ENCODE results near the gene FXN. TPM values are rescaled to one million over a fixed set of nuclear protein-coding genes. Genes with fewer than 3 reads are reported as not detected.

The FXN gene
- total RNA-seq, 1 donor from 2014 or later, result 43.4 TPM

GRCh38 chr9:69115621-69116020, 80.1 kb downstream of the FXN start:
- H3K36me3 ChIP-seq, result no peaks in the 10 kb centered on the region
- no peak for TF ChIP-seq CTCF (IDR thresholded peaks at IDR 0.05; ENCODE audit: borderline replicate concordance)
- H3K4me1 ChIP-seq, result peaks cover 2% of the 10 kb centered on the region
- H3K27ac ChIP-seq (replicated peaks), result no peak overlapping the region
- no peak overlapping the region for H3K4me3 ChIP-seq
- H3K27me3 ChIP-seq (ENCODE audit: low read depth), result no peaks in the 10 kb centered on the region
- DNase-seq, result no peak
- intact Hi-C loops (cut with micrococcal nuclease), result no loop called here
- no peaks in the 10 kb centered on the region for H3K9me3 ChIP-seq (replicated peaks)

GRCh38 chr9:69118656-69119055, 83.1 kb downstream of the FXN start:
- Histone ChIP-seq H3K36me3 (no peaks in the 10 kb centered on the region), H3K27me3 (ENCODE audit: low read depth) (no peaks in the 10 kb centered on the region), H3K9me3 (replicated peaks) (no peaks in the 10 kb centered on the region), H3K4me3 (no peak overlapping the region), H3K27ac (replicated peaks) (no peak overlapping the region), H3K4me1 (peaks cover 26% of the 10 kb centered on the region)
- no peak for TF ChIP-seq CTCF (IDR thresholded peaks at IDR 0.05; ENCODE audit: borderline replicate concordance)
- DNase-seq, result no peak
- intact Hi-C loops (cut with micrococcal nuclease), result no loop called here

- DNase-seq, result no peak
- no peaks in the 10 kb centered on the region for H3K36me3 ChIP-seq
- no peaks in the 10 kb centered on the region for H3K9me3 ChIP-seq (replicated peaks)
- H3K4me3 ChIP-seq, result peak overlapping the region; percentile 82
- peaks cover 26% of the 10 kb centered on the region for H3K4me1 ChIP-seq
- no peak for TF ChIP-seq CTCF (IDR thresholded peaks at IDR 0.05; ENCODE audit: borderline replicate concordance)
- H3K27me3 ChIP-seq (ENCODE audit: low read depth), result no peaks in the 10 kb centered on the region
- H3K27ac ChIP-seq (replicated peaks), result peak overlapping the region; percentile 90
- intact Hi-C loops (cut with micrococcal nuclease), result no loop called here
Measured at GRCh38 chr9:69120380-69121154, 85.0 kb downstream of the FXN start.

GRCh38 chr9:69121155-69122081, 85.9 kb downstream of the FXN start:
- peak; percentile 48 for DNase-seq
- Histone ChIP-seq H3K27ac (replicated peaks) (peak overlapping the region; percentile 90), H3K9me3 (replicated peaks) (no peaks in the 10 kb centered on the region), H3K27me3 (ENCODE audit: low read depth) (no peaks in the 10 kb centered on the region), H3K4me3 (peak overlapping the region; percentile 82), H3K36me3 (no peaks in the 10 kb centered on the region), H3K4me1 (peaks cover 26% of the 10 kb centered on the region)
- TF ChIP-seq CTCF (IDR thresholded peaks at IDR 0.05; ENCODE audit: borderline replicate concordance), result peak; percentile 6
- intact Hi-C loops (cut with micrococcal nuclease), result no loop called here

- Histone ChIP-seq H3K27me3 (ENCODE audit: low read depth) (no peaks in the 10 kb centered on the region), H3K27ac (replicated peaks) (peak overlapping the region; percentile 90), H3K4me3 (peak overlapping the region; percentile 82), H3K9me3 (replicated peaks) (no peaks in the 10 kb centered on the region), H3K36me3 (no peaks in the 10 kb centered on the region), H3K4me1 (peaks cover 26% of the 10 kb centered on the region)
- peak; percentile 71 for DNase-seq
- no peak for TF ChIP-seq CTCF (IDR thresholded peaks at IDR 0.05; ENCODE audit: borderline replicate concordance)
- intact Hi-C loops (cut with micrococcal nuclease), result no loop called here
Measured at GRCh38 chr9:69122082-69122548, 86.6 kb downstream of the FXN start.
